ENCODE measurements around the gene SCLT1.

GRCh38 chr4:128850252-128850651, 243.1 kb downstream of the SCLT1 start:
- TF ChIP-seq RAD21 (conservative IDR thresholded peaks at IDR 0.05) (no peak), EZH2 (IDR thresholded peaks at IDR 0.05; ENCODE audit: borderline replicate concordance, insufficient read depth, low read length, poor library complexity, severe bottlenecking) (no peak), POLR2AphosphoS5 (IDR thresholded peaks at IDR 0.05) (no peak), CTCF (IDR thresholded peaks at IDR 0.05; ENCODE audit: poor library complexity, severe bottlenecking) (no peak), REST (IDR thresholded peaks at IDR 0.05; ENCODE audit: borderline replicate concordance) (no peak), EP300 (conservative IDR thresholded peaks at IDR 0.05; ENCODE audit: poor library complexity, severe bottlenecking) (no peak), SMC3 (conservative IDR thresholded peaks at IDR 0.05; ENCODE audit: poor library complexity) (no peak), MXI1 (conservative IDR thresholded peaks at IDR 0.05; ENCODE audit: poor library complexity, severe bottlenecking) (no peak)

All from neural cell (in vitro differentiated cells).